SK-N-SH (cell line): Measurements from ENCODE around the gene GAP43. TPM values are rescaled to one million over a fixed set of nuclear protein-coding genes. Genes with fewer than 3 reads are reported as not detected.

Source experiments
- CTCF ChIA-PET: fragments of 300-600, 350-600 bp; formaldehyde crosslinking; extraction: SDS; loops from one replicate; lab custom pipeline; 2021; lab: Yijun Ruan, JAX
- POLR2A ChIA-PET: fragments of 350-600 bp; sonication (Branson Sonifier 250); formaldehyde crosslinking; extraction: SDS; loops from one replicate; lab custom pipeline; 2020; ENCODE audit warnings: antibody characterized with exemption, inconsistent platforms; lab: Yijun Ruan, JAX
- DNase-seq: peaks from one replicate; pipeline ENCODE4 v3.0.0; 2012
- H2AFZ ChIP-seq: fragments of 200-600 bp; sonication (generic); 2 replicates; pipeline ENCODE4 v1.8.1; 2016; ENCODE audit warnings: antibody characterized with exemption, mild to moderate bottlenecking, low read depth
- H3F3A ChIP-seq: fragments of 200-600 bp; sonication (generic); replicated peaks from 2 replicates; pipeline ENCODE3; 2016; ENCODE audit warnings: antibody characterized with exemption, mild to moderate bottlenecking; ENCODE audit not compliant: insufficient read depth
- H3K27ac ChIP-seq, 2 experiments: fragments of 200-500 bp in 1 of 2; fragments of 200-600 bp in 1 of 2; sonication (Bioruptor generic) in 1 of 2; sonication (generic), shearing (Covaris generic) in 1 of 2; 2 replicates each; pipeline versions ENCODE4 v1.5.1 to v1.6.1; 2014 to 2016; ENCODE audit warnings: low read depth in 2 of 2, inconsistent platforms in 1 of 2, low read length in 1 of 2, mild to moderate bottlenecking in 1 of 2, mixed read lengths in 1 of 2
- H3K27me3 ChIP-seq: fragments of 200-600 bp; sonication (generic), shearing (Covaris generic); 2 replicates; pipeline ENCODE4 v1.6.1; 2016; ENCODE audit warnings: mixed run types; ENCODE audit not compliant: insufficient read depth
- H3K36me3 ChIP-seq, 2 experiments: fragments of 200-500 bp in 1 of 2; fragments of 200-600 bp in 1 of 2; sonication (Bioruptor generic) in 1 of 2; sonication (generic) in 1 of 2; replicated peaks in 1 of 2; 2 replicates each; pipeline versions ENCODE3 to v1.5.1; 2014 to 2016; ENCODE audit warnings: low read length in 1 of 2, mild to moderate bottlenecking in 1 of 2; ENCODE audit not compliant: insufficient read depth in 2 of 2, control insufficient read depth in 1 of 2
- H3K4me1 ChIP-seq, 2 experiments: fragments of 200-500 bp in 1 of 2; fragments of 200-600 bp in 1 of 2; sonication (Bioruptor generic) in 1 of 2; sonication (generic), shearing (Covaris generic) in 1 of 2; 2 replicates each; pipeline versions ENCODE4 v1.5.1 to v1.6.1; 2014 to 2016; ENCODE audit warnings: low read depth in 1 of 2, low read length in 1 of 2, mixed run types in 1 of 2; ENCODE audit not compliant: insufficient read depth in 2 of 2, control insufficient read depth in 1 of 2
- H3K4me2 ChIP-seq: fragments of 200-600 bp; sonication (generic), shearing (Covaris generic); 2 replicates; pipeline ENCODE4 v1.6.1; 2017; ENCODE audit warnings: mixed run types
- H3K4me3 ChIP-seq, 2 experiments: fragments of 200-500 bp in 1 of 2; fragments of 200-600 bp in 1 of 2; sonication (Bioruptor generic) in 1 of 2; sonication (generic), shearing (Covaris generic) in 1 of 2; 2 replicates each; pipeline versions ENCODE4 v1.5.1 to v1.8.1; 2014 to 2016; ENCODE audit warnings: low read depth in 2 of 2, inconsistent platforms in 1 of 2, low read length in 1 of 2, mild to moderate bottlenecking in 1 of 2, mixed read lengths in 1 of 2, moderate library complexity in 1 of 2
- H3K79me2 ChIP-seq: fragments of 200-600 bp; sonication (generic); 2 replicates; pipeline ENCODE4 v1.8.1; 2017; ENCODE audit warnings: mild to moderate bottlenecking; ENCODE audit not compliant: insufficient read depth
- H3K9ac ChIP-seq: fragments of 200-600 bp; sonication (generic); 2 replicates; pipeline ENCODE4 v1.6.1; 2017; ENCODE audit warnings: mixed run types
- H3K9me2 ChIP-seq: fragments of 200-600 bp; sonication (generic); 2 replicates; pipeline ENCODE4 v1.6.1; 2017; ENCODE audit warnings: mixed run types
- H3K9me3 ChIP-seq: fragments of 200-600 bp; sonication (generic); 2 replicates; pipeline ENCODE4 v1.6.1; 2017; ENCODE audit warnings: mixed run types, mild to moderate bottlenecking, moderate library complexity
- H4K20me1 ChIP-seq: fragments of 200-600 bp; sonication (generic); 2 replicates; pipeline ENCODE4 v1.6.1; 2017; ENCODE audit warnings: mild to moderate bottlenecking, mixed run types; ENCODE audit not compliant: insufficient read depth
- CTCF ChIP-seq: fragments of 200-600 bp; sonication (generic); IDR thresholded peaks from 2 replicates; pipeline ENCODE4 v1.6.1; 2017; ENCODE audit warnings: antibody characterized with exemption, mild to moderate bottlenecking, moderate library complexity
- ELF1 ChIP-seq: IDR thresholded peaks from 2 replicates; pipeline ENCODE4 v1.4.0; 2012
- EZH2phosphoT487 ChIP-seq: fragments of 200-600 bp; sonication (generic); IDR thresholded peaks from 2 replicates; pipeline ENCODE4 v1.6.1; 2017; ENCODE audit warnings: low read depth, mixed run types, mild to moderate bottlenecking, antibody characterized with exemption, moderate library complexity, borderline replicate concordance
- FOXJ3 ChIP-seq: sonication (generic); formaldehyde crosslinking; IDR thresholded peaks from 2 replicates; pipeline ENCODE4 v1.5.1; 2020; ENCODE audit warnings: mild to moderate bottlenecking, missing genetic modification reagents
- GABPA ChIP-seq: IDR thresholded peaks from 2 replicates; pipeline ENCODE4 v1.4.0; 2012; ENCODE audit warnings: low read depth, mild to moderate bottlenecking
- MAX ChIP-seq: IDR thresholded peaks from 2 replicates; pipeline ENCODE4 v1.4.0; 2012; ENCODE audit warnings: low read depth
- MEF2A ChIP-seq: IDR thresholded peaks from 2 replicates; pipeline ENCODE4 v1.4.0; 2012; ENCODE audit warnings: low read depth, borderline replicate concordance
- NFIC ChIP-seq: IDR thresholded peaks from 2 replicates; pipeline ENCODE4 v1.4.0; 2012; ENCODE audit warnings: borderline replicate concordance
- RAD21 ChIP-seq: IDR thresholded peaks from 2 replicates; pipeline ENCODE4 v1.6.1; 2012; ENCODE audit warnings: mild to moderate bottlenecking, low read length
- RCOR1 ChIP-seq: fragments of 150-350 bp; IDR thresholded peaks from 2 replicates; pipeline ENCODE4 v1.6.1; 2017; ENCODE audit warnings: antibody characterized with exemption, low read length
- REST ChIP-seq: IDR thresholded peaks from 2 replicates; pipeline ENCODE4 v1.6.1; 2012; ENCODE audit warnings: mild to moderate bottlenecking, low read depth, low read length, moderate library complexity
- RXRA ChIP-seq: IDR thresholded peaks from 2 replicates; pipeline ENCODE4 v1.4.0; 2012; ENCODE audit warnings: low read depth, mild to moderate bottlenecking, borderline replicate concordance
- SMC3 ChIP-seq: IDR thresholded peaks from 2 replicates; pipeline ENCODE4 v1.6.1; 2012; ENCODE audit warnings: low read depth, low read length, improper control_type of control experiment
- YY1 ChIP-seq: IDR thresholded peaks from 2 replicates; pipeline ENCODE4 v1.4.0; 2012; ENCODE audit warnings: low read depth, mild to moderate bottlenecking
- WGBS: methylation state at CpG from one replicate; pipeline ENCODE4 v1.1.6; 2017; ENCODE audit warnings: low lambda C conversion rate; 5-methylcytosine and 5-hydroxymethylcytosine counted together
- polyA plus RNA-seq, 3 experiments: library from polyadenylated mRNA; depleted of rRNA; stranded (reverse); fragments of >200 nt; gene quantifications; 2 replicates each; pipeline ENCODE4 v1.2.3, GENCODE V29; 2012
- TF ChIP-seq, protein P1 (sequence below): fragments of 150-350 bp; IDR thresholded peaks from 2 replicates; pipeline ENCODE4 v1.6.1; 2016; ENCODE audit warnings: mild to moderate bottlenecking, low read depth, low read length

The GAP43 gene
- polyA plus RNA-seq, 1 of the 3 experiments (the other 2 are of a cell fraction): 14.0 TPM

DNA sequence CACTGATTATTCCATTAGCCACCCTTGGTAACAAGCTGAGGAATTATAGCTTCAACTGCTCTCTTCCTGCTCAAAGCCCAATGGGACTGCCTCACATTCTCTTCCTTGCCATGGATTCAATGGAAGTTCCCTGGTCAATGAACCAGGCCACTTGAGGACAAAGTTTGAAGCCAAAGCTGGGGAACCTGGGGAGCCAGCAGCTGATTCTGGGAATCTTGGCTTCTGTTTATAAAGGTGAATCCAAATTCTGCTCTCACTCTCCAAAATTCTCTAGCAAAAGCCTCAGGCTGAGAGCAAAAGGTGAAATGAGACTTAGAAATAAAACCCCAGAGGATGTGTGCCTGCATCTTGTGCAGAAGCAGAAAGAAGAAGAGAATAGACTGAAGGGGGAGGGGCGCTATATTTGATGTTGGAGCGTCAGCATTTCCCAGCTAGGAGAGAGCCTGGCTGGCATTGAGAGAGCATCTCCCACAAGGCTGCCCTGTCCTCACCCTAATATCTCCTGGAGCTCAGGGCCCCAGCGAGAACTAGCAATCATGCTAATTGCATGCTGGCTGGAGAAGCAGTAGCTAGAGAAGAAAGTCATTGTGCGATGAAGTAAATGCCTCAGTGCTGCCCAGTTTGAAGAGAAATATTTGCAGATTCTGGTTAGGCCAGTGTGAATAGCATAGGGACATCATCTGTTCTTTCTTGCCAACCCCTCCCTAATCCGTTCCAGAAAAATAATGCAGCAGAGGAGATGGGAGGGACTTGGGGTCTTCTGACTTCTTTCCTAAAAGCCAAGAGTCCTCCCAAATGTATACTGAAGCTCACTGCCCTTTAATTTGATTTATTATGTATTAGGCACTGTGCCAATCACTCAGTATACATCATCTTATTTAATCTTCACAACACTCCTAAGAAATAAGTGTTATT lies 34.9 kb upstream of the GAP43 start:
- no peaks in the 10 kb centered on the region for H3K27me3 ChIP-seq
- H3K9me2 ChIP-seq: no peaks in the 10 kb centered on the region
- H3K4me2 ChIP-seq: no peak overlapping the region
- no peak overlapping the region for H3K4me3 ChIP-seq
- no peak overlapping the region for H2AFZ ChIP-seq
- ChIA-PET POLR2A (no interaction called here), CTCF (interaction anchor here (0.6 to 1.7 kb wide), 2 partner anchors 12 to 335 kb away, joined by 3 to 6 read pairs; no protein-coding TSS in a partner anchor)
- no peak for TF ChIP-seq CTCF
- no peak for TF ChIP-seq YY1
- TF ChIP-seq MAX: no peak
- no peak for TF ChIP-seq MEF2A
- no peak for TF ChIP-seq RAD21
- TF ChIP-seq FOXJ3 (CRISPR knock-in tag): no peak
- no peak for TF ChIP-seq EZH2phosphoT487
- no peak for TF ChIP-seq GABPA
- TF ChIP-seq, protein P1, sequence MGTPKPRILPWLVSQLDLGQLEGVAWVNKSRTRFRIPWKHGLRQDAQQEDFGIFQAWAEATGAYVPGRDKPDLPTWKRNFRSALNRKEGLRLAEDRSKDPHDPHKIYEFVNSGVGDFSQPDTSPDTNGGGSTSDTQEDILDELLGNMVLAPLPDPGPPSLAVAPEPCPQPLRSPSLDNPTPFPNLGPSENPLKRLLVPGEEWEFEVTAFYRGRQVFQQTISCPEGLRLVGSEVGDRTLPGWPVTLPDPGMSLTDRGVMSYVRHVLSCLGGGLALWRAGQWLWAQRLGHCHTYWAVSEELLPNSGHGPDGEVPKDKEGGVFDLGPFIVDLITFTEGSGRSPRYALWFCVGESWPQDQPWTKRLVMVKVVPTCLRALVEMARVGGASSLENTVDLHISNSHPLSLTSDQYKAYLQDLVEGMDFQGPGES: no peak
- H3K9me3 ChIP-seq: no peaks in the 10 kb centered on the region
- no peaks in the 10 kb centered on the region for H3F3A ChIP-seq
- no peak overlapping the region for H3K27ac ChIP-seq
- H4K20me1 ChIP-seq: no peaks in the 10 kb centered on the region
- H3K4me1 ChIP-seq: peaks cover 0 to 2% of the 10 kb centered on the region in 2 experiments; a peak in 2 of 4 replicates
- WGBS: 84% methylated on average over 5 of the region's 5 CpGs
- no peak overlapping the region for H3K9ac ChIP-seq
- DNase-seq: no peak
- no peaks in the 10 kb centered on the region for H3K36me3 ChIP-seq
- H3K79me2 ChIP-seq: no peaks in the 10 kb centered on the region

DNA sequence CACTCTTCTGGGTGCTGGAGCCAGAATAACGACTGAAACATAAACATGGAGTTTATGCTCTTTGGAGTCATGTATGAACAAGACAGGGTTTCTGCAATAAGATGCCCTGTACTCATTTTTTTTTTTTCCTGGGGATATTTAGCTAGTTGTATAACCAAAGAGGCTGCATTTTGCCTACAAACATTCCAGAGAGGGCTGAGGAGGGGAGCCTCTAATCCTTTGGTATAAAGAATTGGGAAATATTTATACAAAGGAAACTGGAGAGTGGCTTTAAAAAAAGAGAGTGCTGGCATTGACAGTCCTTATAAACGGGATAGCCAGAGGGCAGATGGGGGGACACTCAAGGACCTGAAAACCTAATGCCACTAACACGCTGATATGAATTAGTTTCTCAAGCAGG lies 32.4 kb upstream of the GAP43 start:
- H3K27ac ChIP-seq: no peak overlapping the region
- H2AFZ ChIP-seq: no peak overlapping the region
- POLR2A ChIA-PET: no interaction called here
- CTCF ChIA-PET: interaction anchor here (1.1 kb wide), 1 partner anchor 14 kb away, joined by 3 read pairs; no protein-coding TSS in a partner anchor
- no peaks in the 10 kb centered on the region for H3K9me2 ChIP-seq
- H3K4me1 ChIP-seq: peaks cover 0 to 2% of the 10 kb centered on the region in 2 experiments; a peak in 2 of 4 replicates
- no peaks in the 10 kb centered on the region for H3K27me3 ChIP-seq
- 78% methylated on average over 3 of the region's 3 CpGs for WGBS
- no peak overlapping the region for H3K4me2 ChIP-seq
- H3K4me3 ChIP-seq: no peak overlapping the region
- H3K36me3 ChIP-seq: no peaks in the 10 kb centered on the region
- DNase-seq: no peak
- no peaks in the 10 kb centered on the region for H3F3A ChIP-seq
- no peaks in the 10 kb centered on the region for H3K79me2 ChIP-seq
- H3K9me3 ChIP-seq: no peaks in the 10 kb centered on the region
- H3K9ac ChIP-seq: no peak overlapping the region
- TF ChIP-seq EZH2phosphoT487: no peak
- TF ChIP-seq MAX: no peak
- TF ChIP-seq NFIC: no peak
- no peak for TF ChIP-seq GABPA
- TF ChIP-seq SMC3: no peak
- TF ChIP-seq CTCF: no peak
- no peak for TF ChIP-seq RCOR1
- no peak for TF ChIP-seq REST
- TF ChIP-seq RXRA: no peak
- no peak for TF ChIP-seq ELF1
- TF ChIP-seq MEF2A: no peak
- TF ChIP-seq, all 33 proteins: peak for 0
- H4K20me1 ChIP-seq: no peaks in the 10 kb centered on the region
